Motor neuron (in vitro differentiated cells): ENCODE measurements around the gene METTL25. TPM values are rescaled to one million over a fixed set of nuclear protein-coding genes. Genes with fewer than 3 reads are reported as not detected.
A peak's percentile ranks its signal among the peaks of the same experiment; 100 is the strongest.

Experiments used
- ATAC-seq, 8 experiments: fragments of 200-7000 bp; cut with Tn5 transposase; replicated peaks in 6 of 8; 2 replicates each; pipeline ENCODE4 v1.8.0; 2021; ENCODE audit warnings: mild to moderate bottlenecking in 8 of 8, moderate library complexity in 8 of 8
- H3K27ac ChIP-seq, 2 donors: fragments of 250-450 bp; sonication (Bioruptor Pico); 2 replicates each; pipeline ENCODE4 v1.9.0; 2021; ENCODE audit warnings: antibody characterized with exemption in 2 of 2, mild to moderate bottlenecking in 2 of 2, moderate library complexity in 1 of 2
- H3K4me1 ChIP-seq, 2 donors: fragments of 250-450 bp; sonication (Bioruptor Pico); replicated peaks in 1 of 2; 2 replicates each; pipeline ENCODE4 v1.6.1; 2021; ENCODE audit warnings: antibody characterized with exemption in 2 of 2, mild to moderate bottlenecking in 2 of 2, moderate library complexity in 1 of 2
- H3K4me3 ChIP-seq, 5 donors: fragments of 250-450 bp; sonication (Bioruptor Pico); 2 replicates each; pipeline ENCODE4 v1.9.0; 2021; ENCODE audit warnings: antibody characterized with exemption in 5 of 5, mild to moderate bottlenecking in 5 of 5, moderate library complexity in 4 of 5
- WGBS, 10 experiments: fragments of 450-650 bp; shearing (Covaris generic); methylation state at CpG; one replicate each; pipeline ENCODE4 v1.0.0; 2022; 5-methylcytosine and 5-hydroxymethylcytosine counted together
- in situ Hi-C, 9 experiments: fragments of 400-800 bp; cut with MboI; loops; one replicate each; pipeline ENCODE4 v1.15.0; 2021; ENCODE audit warnings: low sequenced_read_pairs in 9 of 9, low pct_unique_long_range_greater_than_20kb in 2 of 9; ENCODE audit not compliant: unreplicated experiment in 9 of 9
- total RNA-seq, 8 experiments: library from RNA; unstranded; fragments of 300-600 nt; gene quantifications; 2 replicates each; pipeline versions ENCODE4 v1.2.3 to v1.2.4, GENCODE V29; 2022

Gene METTL25
- 10 to 100 TPM in 2 of 8 experiments, 1 to 10 TPM in 6; 2.8 to 13.2 (median 5.9) TPM for total RNA-seq

- in situ Hi-C loops = no loop called here
- 0 to 6% (median 0%) methylated on average over 1 to 28 of the region's 61 CpGs for WGBS, 10 experiments
- peak; percentile 92 to 98 (median 96) for ATAC-seq
- Histone ChIP-seq H3K4me3 (peak within 1 kb of the TSS; percentile 55 to 98 (median 76)), H3K27ac (peak within 1 kb of the TSS; percentile 96 to 99), H3K4me1 (peaks cover 10 to 15% of the 10 kb centered on the region in 2 donors)
These were observed at the start of gene METTL25, which contains the start of gene CCDC59 for GRCh38 chr12:82358200-82359114. TSS of gene METTL25 (plus strand) at chr12:82358529. CDS start at chr12:82358566, 37 bp downstream. TSS of gene CCDC59 (minus strand) at chr12:82358387. CDS start at chr12:82358376, 11 bp downstream.

GRCh38 chr12:82314406-82314892 is 43.9 kb upstream of the METTL25 start:
- 0 to 76% (median 31%) methylated on average over 1 to 8 of the region's 8 CpGs; no CpG with 5 or more reads in 1 of the 10 experiments for WGBS, 10 experiments
- in situ Hi-C loops = no loop called here
- Histone ChIP-seq H3K27ac (no peak overlapping the region), H3K4me3 (no peak overlapping the region), H3K4me1 (no peaks in the 10 kb centered on the region)
- ATAC-seq = peak in 5 of 8 experiments; percentile 44 to 97 (median 65)

GRCh38 chr12:82319276-82319675 is 39.1 kb upstream of the METTL25 start:
- H3K4me3 ChIP-seq = no peak overlapping the region
- WGBS, 10 experiments = 0 to 100% (median 88%) methylated on average over 1 of the region's 1 CpG; no CpG with 5 or more reads in 3 of the 10 experiments
- no peak overlapping the region for H3K27ac ChIP-seq
- no peaks in the 10 kb centered on the region for H3K4me1 ChIP-seq
- in situ Hi-C loops = no loop called here
- ATAC-seq = no peak

- 17 to 100% (median 85%) methylated on average over 1 to 4 of the region's 4 CpGs for WGBS, 10 experiments
- ATAC-seq = no peak
- Histone ChIP-seq H3K4me3 (no peak overlapping the region), H3K4me1 (peaks cover 3 to 5% of the 10 kb centered on the region in 2 donors), H3K27ac (no peak overlapping the region)
- in situ Hi-C loops = loop anchor here in 8 of 9 experiments (10.0 to 25.0 kb wide), 2 partner anchors 681 to 688 kb away; no protein-coding TSS in a partner anchor
These were observed 32.6 kb upstream of the METTL25 start for GRCh38 chr12:82325540-82326336.

- WGBS, 10 experiments = 0 to 45% (median 8%) methylated on average over 1 of the region's 1 CpG; no CpG with 5 or more reads in 3 of the 10 experiments
- peaks cover 3 to 5% of the 10 kb centered on the region in 2 donors for H3K4me1 ChIP-seq
- in situ Hi-C loops = loop anchor here in 8 of 9 experiments (10.0 to 25.0 kb wide), 2 partner anchors 682 to 690 kb away; no protein-coding TSS in a partner anchor
- no peak for ATAC-seq
- no peak overlapping the region for H3K27ac ChIP-seq
- no peak overlapping the region for H3K4me3 ChIP-seq
These were observed 31.3 kb upstream of the METTL25 start for GRCh38 chr12:82326905-82327503.

- Histone ChIP-seq H3K27ac (no peak overlapping the region), H3K4me3 (no peak overlapping the region), H3K4me1 (peaks cover 3 to 5% of the 10 kb centered on the region in 2 donors)
- in situ Hi-C loops = loop anchor here in 8 of 9 experiments (10.0 to 25.0 kb wide), 2 partner anchors 683 to 691 kb away; no protein-coding TSS in a partner anchor
- 8 to 100% (median 83%) methylated on average over 1 of the region's 1 CpG; no CpG with 5 or more reads in 2 of the 10 experiments for WGBS, 10 experiments
- no peak for ATAC-seq
These were observed 30.5 kb upstream of the METTL25 start for GRCh38 chr12:82327861-82328260.

- in situ Hi-C loops = loop anchor here in 8 of 9 experiments (10.0 to 25.0 kb wide), 2 partner anchors 685 to 692 kb away; no protein-coding TSS in a partner anchor
- Histone ChIP-seq H3K4me1 (peaks cover 3 to 5% of the 10 kb centered on the region in 2 donors), H3K27ac (no peak overlapping the region), H3K4me3 (no peak overlapping the region)
- 0 to 17% (median 0%) methylated on average over 1 of the region's 1 CpG; no CpG with 5 or more reads in 4 of the 10 experiments for WGBS, 10 experiments
- ATAC-seq = peak in 3 of 8 experiments; percentile 32 to 60 (median 38)
These were observed 28.8 kb upstream of the METTL25 start for GRCh38 chr12:82329508-82329907.

- Histone ChIP-seq H3K27ac (no peak overlapping the region), H3K4me1 (no peaks in the 10 kb centered on the region), H3K4me3 (no peak overlapping the region)
- in situ Hi-C loops = no loop called here
- peak in 1 of 8 experiments; percentile 13 for ATAC-seq
- 43 to 97% (median 83%) methylated on average over 1 to 3 of the region's 3 CpGs; no CpG with 5 or more reads in 1 of the 10 experiments for WGBS, 10 experiments
These were observed 8.2 kb upstream of the METTL25 start for GRCh38 chr12:82350161-82350560.

- H3K27ac ChIP-seq = no peak overlapping the region
- 78 to 100% (median 95%) methylated on average over 1 to 6 of the region's 6 CpGs; no CpG with 5 or more reads in 2 of the 10 experiments for WGBS, 10 experiments
- ATAC-seq = no peak
- peaks cover 4 to 5% of the 10 kb centered on the region in 2 donors for H3K4me1 ChIP-seq
- in situ Hi-C loops = no loop called here
- no peak overlapping the region for H3K4me3 ChIP-seq
These were observed 6.9 kb upstream of the METTL25 start for GRCh38 chr12:82351390-82351789.

GRCh38 chr12:82357340-82357739 is 989 bp upstream of the METTL25 start:
- Histone ChIP-seq H3K27ac (peak overlapping the region in 1 of 2 donors; percentile 99), H3K4me3 (peak overlapping the region; percentile 55 to 98 (median 76))
- in situ Hi-C loops = no loop called here

GRCh38 chr12:82357845-82358199 is 507 bp upstream of the METTL25 start:
- Histone ChIP-seq H3K4me1 (peaks cover 10 to 15% of the 10 kb centered on the region in 2 donors), H3K27ac (peak overlapping the region; percentile 96 to 99), H3K4me3 (peak overlapping the region; percentile 55 to 98 (median 76))
- in situ Hi-C loops = no loop called here
- no peak for ATAC-seq
- WGBS, 10 experiments = 0 to 2% (median 0%) methylated on average over 4 to 10 of the region's 10 CpGs

More at GRCh38 chr12:82357340-82357739, 989 bp upstream of the METTL25 start:
- peaks cover 10 to 15% of the 10 kb centered on the region in 2 donors for H3K4me1 ChIP-seq
- WGBS, 10 experiments = 14 to 58% (median 45%) methylated on average over 2 to 4 of the region's 4 CpGs
- no peak for ATAC-seq

- Histone ChIP-seq H3K4me1 (peaks cover 10 to 15% of the 10 kb centered on the region in 2 donors), H3K4me3 (peak overlapping the region; percentile 55 to 98 (median 76)), H3K27ac (peak overlapping the region in 1 of 2 donors; percentile 99)
- peak; percentile 4 to 13 (median 8) for ATAC-seq
- in situ Hi-C loops = no loop called here
- WGBS, 10 experiments = 0 to 37% (median 0%) methylated on average over 1 to 4 of the region's 4 CpGs; no CpG with 5 or more reads in 2 of the 10 experiments
These were observed 768 bp downstream of the METTL25 start for GRCh38 chr12:82359115-82359478.
